Measurements from ENCODE around the gene CPLX4.
A peak's percentile ranks its signal among the peaks of the same experiment; 100 is the strongest.

Gene CPLX4

GRCh38 chr18:59340312-59340711 is 21.9 kb upstream of the CPLX4 start:
- no peak for DNase-seq (ENCODE audit: low read depth)
- no peak overlapping the region for H3K4me3 ChIP-seq (ENCODE audit: low read length)
- TF ChIP-seq CTCF (IDR thresholded peaks at IDR 0.05; ENCODE audit: insufficient read depth, low read depth, low read length, missing control alignments): no peak

- H3K4me3 ChIP-seq (ENCODE audit: low read length): no peak overlapping the region
- no peak for TF ChIP-seq CTCF (IDR thresholded peaks at IDR 0.05; ENCODE audit: insufficient read depth, low read depth, low read length, missing control alignments)
- DNase-seq (ENCODE audit: low read depth): no peak
These were observed 14.5 kb upstream of the CPLX4 start for GRCh38 chr18:59332986-59333385.

- no peak for DNase-seq (ENCODE audit: low read depth)
- no peak for TF ChIP-seq CTCF (IDR thresholded peaks at IDR 0.05; ENCODE audit: insufficient read depth, low read depth, low read length, missing control alignments)
- no peak overlapping the region for H3K4me3 ChIP-seq (ENCODE audit: low read length)
These were observed 10.2 kb upstream of the CPLX4 start for GRCh38 chr18:59328683-59329082.

- no peak overlapping the region for H3K4me3 ChIP-seq (ENCODE audit: low read length)
- no peak for TF ChIP-seq CTCF (IDR thresholded peaks at IDR 0.05; ENCODE audit: insufficient read depth, low read depth, low read length, missing control alignments)
- no peak for DNase-seq (ENCODE audit: low read depth)
These were observed 7.5 kb upstream of the CPLX4 start for GRCh38 chr18:59325965-59326364.

- no peak overlapping the region for H3K4me3 ChIP-seq (ENCODE audit: low read length)
- no peak for DNase-seq (ENCODE audit: low read depth)
- no peak for TF ChIP-seq CTCF (IDR thresholded peaks at IDR 0.05; ENCODE audit: insufficient read depth, low read depth, low read length, missing control alignments)
These were observed 6.1 kb upstream of the CPLX4 start for GRCh38 chr18:59324623-59324971.

GRCh38 chr18:59323931-59324622 is 5.6 kb upstream of the CPLX4 start:
- no peak for DNase-seq (ENCODE audit: low read depth)
- no peak overlapping the region for H3K4me3 ChIP-seq (ENCODE audit: low read length)
- TF ChIP-seq CTCF (IDR thresholded peaks at IDR 0.05; ENCODE audit: insufficient read depth, low read depth, low read length, missing control alignments): no peak

- no peak overlapping the region for H3K4me3 ChIP-seq (ENCODE audit: low read length)
- no peak for TF ChIP-seq CTCF (IDR thresholded peaks at IDR 0.05; ENCODE audit: insufficient read depth, low read depth, low read length, missing control alignments)
- peak; percentile 43 for DNase-seq (ENCODE audit: low read depth)
These were observed 6.8 kb downstream of the CPLX4 start for GRCh38 chr18:59311631-59312030.

Measured in epithelial cell of esophagus (primary cell).